Activated CD8-positive, alpha-beta T cell treated with anti-CD3 and anti-CD28 coated beads for 36 hours (primary cell): Measurements from ENCODE around the gene PRG2. TPM values are rescaled to one million over a fixed set of nuclear protein-coding genes. Genes with fewer than 3 reads are reported as not detected.

Experiments
- ATAC-seq: fragments of 200-7000 bp; cut with Tn5 transposase; one replicate; pipeline ENCODE4 v1.10.0; 2021; ENCODE audit warnings: mild to moderate bottlenecking, moderate library complexity
- CTCF ChIA-PET: fragments of 350-600 bp; sonication (Branson Sonifier 250); formaldehyde crosslinking; loops from one replicate; lab custom pipeline; 2021; ENCODE audit warnings: antibody characterized with exemption; lab: Charles Lee
- POLR2A ChIA-PET: fragments of 350-600 bp; sonication (Branson Sonifier 250); formaldehyde crosslinking; loops from one replicate; lab custom pipeline; 2021; ENCODE audit warnings: antibody characterized with exemption; lab: Charles Lee
- DNase-seq: peaks from one replicate; pipeline ENCODE4 v3.0.0-alpha.2; 2020
- H3K27ac Mint-ChIP-seq: one replicate; pipeline ENCODE4 v1.8.0; 2021; ENCODE audit warnings: mild to moderate bottlenecking, mixed read lengths
- H3K27me3 Mint-ChIP-seq: one replicate; pipeline ENCODE4 v1.8.0; 2021; ENCODE audit warnings: mixed read lengths
- H3K36me3 Mint-ChIP-seq: one replicate; pipeline ENCODE4 v1.8.0; 2021; ENCODE audit warnings: low read depth, mixed read lengths
- H3K4me1 Mint-ChIP-seq: one replicate; pipeline ENCODE4 v1.8.0; 2021; ENCODE audit warnings: low read depth, mixed read lengths
- H3K4me3 Mint-ChIP-seq: one replicate; pipeline ENCODE4 v1.8.0; 2021; ENCODE audit warnings: mild to moderate bottlenecking, moderate library complexity, mixed read lengths
- H3K9me3 Mint-ChIP-seq: one replicate; pipeline ENCODE4 v1.8.0; 2021; ENCODE audit warnings: mixed read lengths
- CTCF ChIP-seq: fragments of 200-600 bp; IDR thresholded peaks from one replicate; pipeline ENCODE4 v1.8.0; 2022; ENCODE audit warnings: antibody characterized with exemption, mild to moderate bottlenecking
- intact Hi-C: fragments of 100-400 bp; cut with micrococcal nuclease; formaldehyde crosslinking; loops from one replicate; pipeline ENCODE4 v1.10.0; 2022
- total RNA-seq, 2 experiments: library from RNA; stranded (reverse); gene quantifications; one replicate each; pipeline ENCODE4 v1.2.3, GENCODE V29; 2021

The PRG2 gene
- total RNA-seq, 2 experiments from 2014 or later, result 0.43 to 2.3 TPM

GRCh38 chr11:57370251-57370650 lies 20.2 kb downstream of the PRG2 start:
- Mint-ChIP-seq H3K4me3 (no peak overlapping the region), H3K36me3 (no peaks in the 10 kb centered on the region), H3K9me3 (no peaks in the 10 kb centered on the region), H3K27ac (no peak overlapping the region), H3K4me1 (no peaks in the 10 kb centered on the region), H3K27me3 (no peaks in the 10 kb centered on the region)
- TF ChIP-seq CTCF, result no peak
- intact Hi-C loops, result no loop called here
- ATAC-seq (no peak), DNase-seq (no peak)
- ChIA-PET CTCF (no interaction called here), POLR2A (no interaction called here)

- Mint-ChIP-seq H3K27me3 (no peaks in the 10 kb centered on the region), H3K4me3 (no peak overlapping the region), H3K27ac (no peak overlapping the region), H3K36me3 (no peaks in the 10 kb centered on the region), H3K4me1 (no peaks in the 10 kb centered on the region), H3K9me3 (no peaks in the 10 kb centered on the region)
- CTCF ChIA-PET, result interaction anchor here (0.8 to 1.7 kb wide), 2 partner anchors 18 to 124 kb away, joined by 3 to 5 read pairs; no protein-coding TSS in a partner anchor
- intact Hi-C loops, result no loop called here
- no peak for ATAC-seq
- no peak for TF ChIP-seq CTCF
- DNase-seq, result no peak
- POLR2A ChIA-PET, result no interaction called here
Observed at GRCh38 chr11:57368845-57369232, 21.6 kb downstream of the PRG2 start.

GRCh38 chr11:57368106-57368844 lies 22.2 kb downstream of the PRG2 start:
- no peak for ATAC-seq
- no peak overlapping the region for H3K4me3 Mint-ChIP-seq
- CTCF ChIA-PET, result interaction anchor here (0.8 to 1.7 kb wide), 2 partner anchors 18 to 125 kb away, joined by 3 to 5 read pairs; no protein-coding TSS in a partner anchor
- no peaks in the 10 kb centered on the region for H3K36me3 Mint-ChIP-seq
- H3K9me3 Mint-ChIP-seq, result no peaks in the 10 kb centered on the region
- H3K4me1 Mint-ChIP-seq, result no peaks in the 10 kb centered on the region
- DNase-seq, result no peak
- H3K27ac Mint-ChIP-seq, result no peak overlapping the region
- POLR2A ChIA-PET, result interaction anchor here (0.6 kb wide), 1 partner anchor 29 kb away, joined by 3 read pairs; no protein-coding TSS in a partner anchor
- intact Hi-C loops, result no loop called here
- peaks cover 2% of the 10 kb centered on the region for H3K27me3 Mint-ChIP-seq
- TF ChIP-seq CTCF, result no peak

- no peak for ATAC-seq
- no peak for TF ChIP-seq CTCF
- intact Hi-C loops, result no loop called here
- Mint-ChIP-seq H3K27ac (no peak overlapping the region), H3K4me1 (no peaks in the 10 kb centered on the region), H3K27me3 (peaks cover 2% of the 10 kb centered on the region), H3K36me3 (no peaks in the 10 kb centered on the region), H3K9me3 (no peaks in the 10 kb centered on the region), H3K4me3 (no peak overlapping the region)
- ChIA-PET CTCF (interaction anchor here (1.1 to 1.5 kb wide), 3 partner anchors 14 to 19 kb away, joined by 3 to 5 read pairs (median 4); no protein-coding TSS in a partner anchor), POLR2A (no interaction called here)
- DNase-seq, result no peak
Observed at GRCh38 chr11:57364851-57365660, 25.4 kb downstream of the PRG2 start.
